GM19438 (cell line): Measurements from ENCODE around the gene PPP6R2.
"Not testable (repeated sequence)": the region's sequence is repeated elsewhere in the genome, so short reads cannot be mapped to it uniquely, and the experiment has no call there.

Source experiments
- ATAC-seq: cut with Tn5 transposase; IDR thresholded peaks from one replicate; pipeline ENCODE4 v1.9.1; 2021; ENCODE audit warnings: low read depth; ENCODE audit not compliant: unreplicated experiment

The PPP6R2 gene

GRCh38 chr22:50337262-50338041 is 5.7 kb upstream of the PPP6R2 start:
- no peak for ATAC-seq

GRCh38 chr22:50338042-50338573 is 5.0 kb upstream of the PPP6R2 start:
- no peak for ATAC-seq

GRCh38 chr22:50338860-50339462 is 4.2 kb upstream of the PPP6R2 start:
- no peak for ATAC-seq

DNA sequence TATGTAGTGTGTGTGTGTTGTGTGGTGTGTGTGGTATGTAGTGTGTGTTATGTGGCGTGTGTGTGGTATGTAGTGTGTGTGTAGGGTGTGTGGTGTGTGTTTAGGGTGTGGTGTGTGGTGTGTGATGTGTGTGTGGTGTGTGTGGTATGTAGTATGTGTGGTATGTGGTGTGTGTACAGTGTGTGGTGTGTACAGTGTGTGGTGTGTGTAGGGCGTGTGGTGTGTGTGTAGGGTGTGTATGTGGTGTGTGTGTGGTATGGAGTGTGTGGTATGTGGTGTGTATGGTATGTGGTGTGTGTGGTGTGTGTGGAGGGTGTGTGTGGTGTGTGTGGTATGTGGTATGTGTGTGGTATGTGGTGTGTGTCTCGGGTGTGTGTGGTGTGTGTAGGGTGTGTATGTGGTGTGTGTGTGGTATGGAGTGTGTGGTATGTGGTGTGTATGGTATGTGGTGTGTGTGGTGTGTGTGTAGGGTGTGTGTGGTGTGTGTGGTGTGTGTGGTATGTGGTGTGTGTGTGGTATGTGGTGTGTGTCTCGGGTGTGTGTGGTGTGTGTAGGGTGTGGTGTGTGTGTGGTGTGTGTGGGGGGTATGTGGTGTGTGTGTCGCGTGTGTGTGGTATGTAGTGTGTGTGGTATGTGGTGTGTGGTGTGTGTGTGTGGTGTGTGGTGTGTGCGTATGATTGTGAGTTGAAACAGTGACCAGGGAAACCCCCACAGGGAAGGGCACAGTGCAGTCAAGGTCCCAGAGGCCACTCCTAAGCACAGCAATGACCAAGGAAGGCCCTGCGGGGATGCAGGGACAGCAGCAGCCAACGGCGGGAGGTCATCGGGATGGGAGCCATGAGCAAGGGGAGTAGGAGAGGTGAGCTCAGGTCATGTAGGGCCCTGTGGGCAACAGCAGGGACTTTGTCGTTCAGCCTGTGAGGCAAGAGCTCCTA is 2.9 kb upstream of the PPP6R2 start:
- ATAC-seq: no peak

DNA sequence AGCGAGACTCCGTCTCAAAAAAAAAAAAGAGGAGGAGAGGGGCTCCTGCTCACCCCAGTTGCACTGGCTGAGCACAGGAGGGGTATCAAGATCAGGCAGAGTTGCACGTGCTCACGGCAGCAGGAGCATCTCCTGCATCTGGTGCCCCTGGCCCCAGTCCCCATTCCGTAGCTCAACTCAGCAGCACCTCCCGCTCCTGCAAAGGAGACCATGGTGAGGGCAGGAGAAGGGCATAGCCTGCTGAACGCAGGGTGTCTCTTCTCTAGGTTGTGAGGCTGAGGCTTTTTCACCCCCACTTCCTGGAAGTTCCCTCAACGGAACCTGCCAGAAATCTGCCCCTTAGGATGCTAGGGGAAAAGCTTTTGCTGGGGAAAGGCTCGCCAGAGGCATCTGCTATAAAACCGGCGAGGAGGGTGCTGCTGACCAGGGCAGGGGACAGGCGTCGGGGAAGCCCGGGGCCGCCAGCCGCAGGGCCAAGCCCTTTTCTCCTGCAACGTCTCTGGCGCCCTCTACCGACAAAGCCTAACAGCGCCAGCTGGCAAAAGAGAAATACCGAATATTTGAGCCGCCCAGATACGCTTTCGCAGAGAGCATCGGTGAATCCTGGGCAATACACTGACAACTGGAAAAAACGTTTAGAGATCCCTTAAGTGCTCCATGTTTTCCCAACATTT is 1.0 kb upstream of the PPP6R2 start:
- ATAC-seq: peak; percentile 60

- ATAC-seq: no peak
These were observed 411 bp downstream of the PPP6R2 start for GRCh38 chr22:50343541-50343935.

DNA sequence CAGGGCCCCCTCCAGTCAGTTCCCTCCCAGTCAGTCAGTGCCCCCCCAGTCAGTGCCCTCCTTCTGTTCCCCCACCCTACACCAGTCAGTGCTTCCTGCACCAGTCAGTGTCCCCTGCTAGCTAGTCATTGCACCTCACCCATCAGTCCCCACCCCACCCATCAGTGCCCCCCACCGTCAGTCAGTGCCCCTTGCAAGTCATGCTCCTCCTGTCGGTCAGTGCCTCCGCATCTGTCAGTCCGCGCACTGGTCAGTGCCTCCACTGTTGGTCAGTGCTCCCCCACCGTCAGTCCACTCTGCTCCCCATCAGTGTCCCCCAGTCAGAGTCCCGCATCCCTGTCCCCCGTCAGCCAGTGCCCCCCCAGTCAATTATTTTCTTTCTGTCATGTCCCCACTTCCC is 3.3 kb downstream of the PPP6R2 start:
- ATAC-seq: no peak

DNA sequence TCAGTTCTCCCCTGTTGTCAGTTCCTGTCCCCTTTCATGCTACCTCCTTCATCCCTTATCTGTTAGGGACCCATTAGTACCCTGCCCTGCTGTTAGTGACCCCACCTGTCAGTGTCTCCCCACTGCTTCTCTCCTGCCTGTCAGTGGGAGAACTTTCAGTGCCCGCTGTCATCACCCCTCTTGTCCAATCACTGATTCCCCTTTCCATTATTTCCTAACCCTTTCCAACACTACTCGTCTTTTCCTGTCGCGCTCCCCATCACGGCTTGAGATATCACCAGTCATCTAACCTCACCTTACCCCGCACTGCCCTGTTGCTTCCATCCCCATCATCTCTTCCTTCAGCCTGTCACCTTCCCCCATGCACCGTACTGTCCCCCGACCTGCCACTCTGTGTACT is 4.0 kb downstream of the PPP6R2 start:
- no peak for ATAC-seq

DNA sequence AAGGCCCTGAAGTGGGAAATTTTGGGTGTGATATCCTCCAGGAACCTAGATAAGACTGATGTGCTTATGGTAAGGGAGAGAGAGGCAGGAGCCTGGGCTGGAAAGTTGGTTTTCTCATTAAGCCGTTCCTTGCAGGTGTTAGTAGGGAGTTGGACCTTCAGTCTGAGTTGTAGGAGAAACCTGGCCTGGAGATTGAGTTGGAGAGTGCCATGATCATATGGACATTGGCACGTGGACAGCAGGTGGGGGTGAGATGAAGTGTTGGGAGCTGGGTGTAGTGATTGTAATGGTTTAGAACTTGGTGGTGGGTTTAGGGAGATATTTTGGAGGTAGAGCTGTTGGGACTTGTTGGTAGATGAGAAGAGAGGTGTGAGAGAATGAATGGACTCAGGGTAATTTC is 4.9 kb downstream of the PPP6R2 start:
- ATAC-seq: no peak

DNA sequence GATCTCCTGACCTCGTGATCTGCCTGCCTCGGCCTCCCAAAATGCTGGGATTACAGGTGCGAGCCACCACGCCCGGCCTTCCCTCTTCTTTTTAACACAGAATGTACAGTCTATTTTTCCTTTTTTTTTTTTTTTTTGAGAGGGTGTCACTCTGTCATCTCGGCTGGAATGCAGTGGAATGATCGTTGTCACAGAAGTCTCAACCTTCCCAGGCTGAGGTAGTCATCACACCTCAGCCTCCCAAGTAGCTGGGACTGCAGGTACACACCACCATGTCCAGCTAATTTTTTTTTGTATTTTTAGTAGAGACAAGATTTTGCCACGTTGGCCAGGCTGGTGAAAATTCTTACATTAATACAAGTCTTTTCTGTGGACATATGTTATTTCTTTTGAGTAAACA is 13.1 kb downstream of the PPP6R2 start:
- ATAC-seq: no peak

- ATAC-seq: no peak
These were observed 14.1 kb downstream of the PPP6R2 start for GRCh38 chr22:50357222-50357621.

- no peak for ATAC-seq
These were observed 14.6 kb downstream of the PPP6R2 start for GRCh38 chr22:50357756-50358155.

DNA sequence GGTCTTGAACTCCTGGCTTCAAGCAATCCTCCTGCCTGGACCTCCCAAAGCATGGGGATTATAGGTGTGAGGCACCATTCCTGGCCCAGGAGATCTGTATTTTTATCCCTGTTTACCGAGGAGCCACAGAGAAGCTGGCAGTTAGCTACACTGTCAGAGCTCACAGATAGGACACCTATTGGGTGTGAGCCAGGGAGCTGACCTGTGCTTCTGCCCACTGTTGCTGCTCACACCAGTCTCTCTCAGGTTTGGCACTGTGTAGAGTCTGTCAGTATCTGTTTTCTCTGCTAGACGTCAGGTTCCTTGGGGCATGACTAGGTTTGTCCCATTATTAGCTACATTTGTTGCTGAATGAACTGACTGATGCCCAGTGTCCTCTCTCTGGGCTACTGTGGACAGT is 17.5 kb downstream of the PPP6R2 start:
- no peak for ATAC-seq

DNA sequence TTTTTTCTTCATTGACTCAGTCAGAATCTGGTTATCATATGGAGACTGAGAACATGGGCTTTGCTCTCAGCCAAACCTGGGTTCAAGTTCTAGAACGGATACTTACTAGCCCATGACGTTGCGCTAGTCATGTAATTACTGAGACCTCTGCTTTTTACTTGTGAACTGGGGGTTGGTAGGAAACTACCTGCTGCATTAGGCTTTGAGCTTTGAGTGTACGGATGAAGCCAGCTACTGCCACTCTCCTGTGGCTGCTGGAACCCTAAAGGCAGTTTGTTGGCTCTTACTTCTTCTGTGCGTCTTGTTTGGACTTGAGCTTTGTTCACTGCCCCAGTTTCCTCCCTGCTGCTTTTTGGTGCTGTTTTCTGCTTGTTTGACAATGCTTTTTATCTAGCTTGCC is 18.1 kb downstream of the PPP6R2 start:
- no peak for ATAC-seq

DNA sequence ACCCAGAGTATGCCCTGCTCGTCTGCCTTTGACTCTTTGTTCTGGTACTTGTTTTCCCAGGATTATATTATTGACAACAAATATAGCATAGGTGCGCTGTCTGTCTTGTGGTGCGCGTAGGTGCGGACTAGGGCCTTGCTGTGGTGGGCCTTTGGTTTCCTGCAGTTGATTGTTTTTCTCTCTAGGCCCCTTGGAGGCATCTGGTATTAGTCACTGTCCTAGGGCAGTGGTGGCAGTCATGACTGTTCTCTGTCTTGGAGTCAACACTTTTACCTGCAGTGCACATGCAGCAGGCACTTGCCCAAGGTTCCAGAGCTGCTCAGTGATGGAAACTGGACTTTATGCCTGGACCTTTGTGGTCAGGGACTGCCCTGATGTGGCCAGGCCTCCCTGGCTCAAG is 18.6 kb downstream of the PPP6R2 start:
- ATAC-seq: no peak

- no peak for ATAC-seq
These were observed 20.2 kb downstream of the PPP6R2 start for GRCh38 chr22:50363166-50363802.

- not testable (repeated sequence) for ATAC-seq
These were observed 20.7 kb downstream of the PPP6R2 start for GRCh38 chr22:50363803-50364194.

GRCh38 chr22:50367778-50368500 is 24.8 kb downstream of the PPP6R2 start:
- no peak for ATAC-seq

GRCh38 chr22:50371101-50371648 is 28.0 kb downstream of the PPP6R2 start:
- ATAC-seq: no peak
